G401 (cell line): ENCODE data around the gene SERPING1. TPM values are rescaled to one million over a fixed set of nuclear protein-coding genes. Genes with fewer than 3 reads are reported as not detected.
A peak's percentile ranks its signal among the peaks of the same experiment; 100 is the strongest.

Source experiments
- DNase-seq: peaks from one replicate; pipeline ENCODE4 v3.0.0-alpha.2; 2015; ENCODE audit warnings: low spot score
- in situ Hi-C: cut with HindIII; loops from 2 replicates; pipeline ENCODE4 v1.10.0; 2016; ENCODE audit warnings: low sequenced_read_pairs, mixed read lengths
- total RNA-seq: library from RNA; depleted of rRNA; stranded (reverse); fragments of >200 nt; shearing (Covaris generic); gene quantifications from 2 replicates; pipeline ENCODE4 v1.2.3, GENCODE V29; 2014

SERPING1 gene
- total RNA-seq, 1 experiment from 2014 or later, result 22.8 TPM

DNA sequence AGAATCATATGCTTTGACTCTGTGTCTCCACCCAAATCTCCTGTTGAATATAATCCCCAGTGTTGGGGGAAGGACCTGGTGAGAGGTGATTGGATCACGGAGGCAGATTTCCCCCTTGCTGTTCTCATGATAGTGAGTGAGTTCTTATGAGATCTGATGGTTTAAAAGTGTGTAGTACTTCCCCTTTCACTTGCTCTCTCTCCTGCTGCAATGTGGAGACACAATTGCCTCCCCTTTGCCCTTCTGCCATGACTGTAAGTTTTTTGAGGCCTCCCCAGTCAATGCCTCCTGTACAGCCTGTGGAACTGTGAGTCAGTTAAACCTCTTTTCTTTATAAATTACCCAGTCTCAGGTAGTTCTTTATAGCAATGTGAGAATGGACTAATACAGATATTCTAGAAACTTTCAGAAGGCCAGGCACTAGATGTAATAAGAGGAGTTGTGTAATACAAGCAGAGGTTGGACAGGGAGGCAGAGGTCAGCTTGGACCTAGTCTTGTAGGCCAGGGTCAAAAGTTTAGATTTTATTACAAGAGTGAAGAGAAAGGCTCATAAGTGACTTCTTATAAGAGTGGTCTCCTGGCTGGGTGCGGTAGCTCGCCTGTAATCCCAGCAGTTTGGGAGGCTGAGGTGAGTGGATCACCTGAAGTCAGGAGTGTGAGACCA lies 9.3 kb upstream of the SERPING1 start:
- DNase-seq, result no peak
- in situ Hi-C loops, result no loop called here

DNA sequence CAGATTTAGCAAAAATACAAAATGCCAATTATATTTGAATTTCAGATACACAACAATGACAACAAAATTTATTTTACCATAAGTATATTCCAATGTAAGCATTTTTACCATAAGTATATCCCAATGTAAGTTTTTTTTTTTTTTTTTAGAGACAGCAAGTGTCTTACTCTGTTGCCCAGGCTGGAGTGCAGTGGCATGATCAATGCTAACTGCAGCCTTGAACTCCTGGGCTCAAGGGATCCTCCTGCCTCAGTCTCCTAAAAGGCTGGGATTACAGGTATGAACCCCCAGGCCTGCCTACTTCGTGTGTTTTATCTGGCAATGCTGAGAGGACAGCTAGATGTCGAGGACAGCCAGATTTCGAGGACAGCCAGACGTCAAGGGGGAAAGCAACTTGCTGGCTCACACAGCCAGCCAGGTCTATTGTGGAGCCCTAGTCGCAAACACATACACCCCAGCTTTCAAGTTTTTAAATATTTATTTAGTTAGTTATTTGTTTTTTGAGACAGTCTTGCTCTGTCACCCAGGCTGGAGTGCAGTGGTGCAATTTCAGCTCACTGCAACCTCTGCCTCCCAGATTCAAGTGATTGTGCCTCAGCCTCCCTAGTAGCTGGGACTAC lies 1.1 kb upstream of the SERPING1 start:
- no peak for DNase-seq
- in situ Hi-C loops, result no loop called here

DNA sequence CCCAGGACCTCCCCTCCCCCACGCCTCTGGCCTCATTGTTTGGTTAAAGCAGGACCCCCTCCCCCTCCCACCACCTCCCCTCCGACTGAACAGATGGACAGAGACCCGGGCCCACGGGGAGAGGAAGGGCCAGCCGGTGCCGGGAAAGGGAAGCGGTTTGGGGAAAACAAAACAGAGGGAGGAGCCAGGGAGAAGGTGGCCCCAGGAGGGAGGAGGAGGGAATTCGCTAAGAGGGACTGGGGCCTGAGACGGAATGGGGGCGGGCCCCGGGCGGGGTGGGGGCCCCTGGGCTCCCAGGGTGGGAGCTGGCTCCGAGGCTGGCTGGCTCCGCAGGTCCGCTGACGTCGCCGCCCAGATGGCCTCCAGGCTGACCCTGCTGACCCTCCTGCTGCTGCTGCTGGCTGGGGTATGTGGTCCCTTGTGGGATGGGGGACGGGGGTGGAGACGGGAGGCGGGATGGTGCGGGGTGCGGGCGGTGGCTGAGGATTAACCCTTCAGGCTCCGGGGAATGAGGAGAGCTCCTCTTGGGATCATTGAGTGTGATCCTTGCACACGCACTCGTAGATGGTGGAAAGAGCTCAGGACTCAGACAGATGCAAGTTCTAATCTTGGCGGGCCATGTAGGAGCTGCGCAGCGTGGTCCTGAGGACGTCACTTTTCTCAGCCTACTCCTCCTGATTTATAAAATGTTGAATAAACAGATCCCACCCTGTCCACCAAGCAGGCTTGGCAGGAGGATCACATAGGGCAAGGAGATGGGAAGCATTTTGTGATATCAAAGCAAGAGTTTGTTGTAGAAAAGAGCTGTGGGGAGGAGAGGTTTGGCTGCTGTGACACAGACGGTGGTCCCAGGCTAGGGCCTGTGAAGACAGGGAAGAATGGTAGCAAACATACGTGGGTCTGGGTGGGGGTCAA lies 688 bp downstream of the SERPING1 start:
- DNase-seq, result peak; percentile 83
- in situ Hi-C loops, result no loop called here

- DNase-seq, result peak; percentile 42
- in situ Hi-C loops, result no loop called here
These were observed 1.3 kb downstream of the SERPING1 start for GRCh38 chr11:57598831-57599155.

DNA sequence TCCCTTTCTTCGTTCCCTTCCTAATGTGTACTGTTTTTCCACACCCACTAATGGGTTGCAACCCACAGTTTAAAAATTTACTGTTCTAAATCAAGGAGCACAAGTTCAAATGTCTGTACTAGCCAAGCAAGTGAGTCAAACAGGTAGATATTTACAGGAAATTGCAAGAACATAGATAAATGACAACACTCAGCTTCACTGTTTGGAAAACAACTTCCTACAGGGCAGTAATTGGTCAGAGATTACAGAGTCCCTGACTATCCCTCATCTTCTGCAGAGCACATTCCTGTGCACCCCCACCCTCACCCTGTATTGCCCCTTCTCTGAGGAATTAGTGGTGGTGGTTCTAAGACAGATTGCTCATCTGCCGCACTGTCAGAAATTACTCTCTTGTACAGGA lies 1.9 kb downstream of the SERPING1 start:
- DNase-seq, result no peak
- in situ Hi-C loops, result no loop called here

DNA sequence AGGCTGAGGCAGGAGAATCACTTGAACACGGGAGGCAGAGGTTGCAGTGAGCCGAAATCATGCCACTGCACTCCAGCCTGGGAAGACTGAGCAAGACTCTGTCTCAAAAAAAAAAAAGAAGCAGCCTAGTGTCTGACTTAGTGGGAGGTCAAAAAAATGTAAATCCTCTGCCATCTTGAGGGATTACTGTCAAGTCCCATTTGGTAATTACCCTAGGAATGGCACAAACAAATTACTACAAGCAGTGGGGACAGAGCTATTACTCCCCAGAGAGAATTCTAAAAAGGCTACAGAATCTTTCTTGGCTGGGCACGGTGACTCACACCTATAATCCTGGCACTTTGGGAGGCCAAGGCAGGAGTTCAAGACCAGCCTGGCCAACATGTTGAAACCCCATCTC lies 3.8 kb downstream of the SERPING1 start:
- in situ Hi-C loops, result no loop called here
- DNase-seq, result no peak

DNA sequence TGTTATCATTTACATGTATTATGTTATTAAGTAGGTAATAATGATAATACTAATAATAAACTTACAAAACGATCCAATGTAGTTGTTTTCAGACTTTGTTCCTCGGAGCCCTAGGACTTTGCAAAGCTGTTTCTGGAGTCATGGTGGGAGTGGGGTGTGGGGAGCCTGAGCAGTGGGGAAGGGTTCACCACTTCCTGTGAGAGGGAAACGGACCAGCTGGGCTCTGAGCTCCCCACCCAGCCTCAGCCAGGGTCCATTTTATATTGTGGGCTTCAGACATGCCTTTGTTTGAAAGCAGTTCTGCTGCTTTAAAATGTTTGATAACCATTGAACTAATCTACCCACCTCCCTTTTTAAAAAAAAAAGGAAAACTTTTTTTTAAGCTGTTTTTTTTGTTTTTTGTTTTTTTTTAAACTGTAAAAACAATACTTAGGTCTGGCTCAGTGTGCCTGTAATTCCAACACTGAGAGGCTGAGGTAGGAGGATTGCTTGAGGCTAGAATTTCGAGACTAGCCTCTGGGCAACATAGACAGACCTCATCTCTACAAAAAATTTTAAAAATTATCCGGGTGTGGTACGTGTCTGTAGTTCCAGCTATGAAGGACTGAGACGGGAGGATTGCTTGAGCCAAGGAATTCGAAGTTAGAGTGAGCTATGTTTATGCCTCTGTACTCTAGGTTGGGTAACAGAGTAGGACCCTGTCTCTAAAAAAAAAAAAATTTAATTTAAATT lies 7.0 kb downstream of the SERPING1 start:
- no peak for DNase-seq
- in situ Hi-C loops, result no loop called here

GRCh38 chr11:57605028-57605420 lies 7.5 kb downstream of the SERPING1 start:
- no peak for DNase-seq
- in situ Hi-C loops, result no loop called here

DNA sequence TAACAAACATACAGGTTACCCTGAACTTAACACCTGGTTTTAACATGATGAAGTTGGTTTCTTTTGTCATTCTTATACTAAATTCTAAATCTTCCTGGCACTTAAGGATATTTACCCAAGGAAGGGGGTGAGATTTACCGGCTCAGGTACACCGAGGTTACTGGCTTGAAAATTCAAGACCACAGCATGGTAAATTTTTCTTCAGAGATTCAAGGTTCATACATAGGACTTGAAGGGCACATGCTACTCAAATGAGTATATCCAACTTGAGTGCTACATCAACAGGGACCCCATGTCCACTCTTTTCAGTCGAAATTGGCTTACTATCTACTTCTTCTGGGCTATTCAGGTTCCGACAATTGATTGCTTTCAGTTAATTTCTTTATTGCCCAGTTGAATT lies 12.7 kb downstream of the SERPING1 start:
- no peak for DNase-seq
- in situ Hi-C loops, result no loop called here

- in situ Hi-C loops, result no loop called here
- no peak for DNase-seq
These were observed 16.8 kb downstream of the SERPING1 start for GRCh38 chr11:57614234-57614772.

DNA sequence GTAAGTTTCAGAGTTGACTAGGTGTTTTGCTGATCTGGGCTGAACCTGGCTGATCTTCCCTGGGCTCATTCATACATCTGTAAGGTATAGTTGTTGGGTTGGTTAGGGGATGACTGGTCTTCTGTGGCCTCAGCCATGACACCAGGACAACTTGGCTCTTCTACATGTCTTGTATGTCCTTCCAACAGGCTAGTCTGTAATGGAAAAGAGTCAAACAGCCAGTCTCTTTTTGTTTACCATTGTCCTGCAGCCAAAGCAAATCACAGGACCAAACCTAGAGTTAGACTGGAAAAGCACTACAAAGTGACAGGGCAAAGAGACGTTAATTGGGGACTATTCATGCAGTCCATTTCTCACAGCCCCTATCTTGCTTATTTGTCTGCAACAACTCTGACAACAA lies 17.8 kb downstream of the SERPING1 start:
- DNase-seq, result no peak

DNA sequence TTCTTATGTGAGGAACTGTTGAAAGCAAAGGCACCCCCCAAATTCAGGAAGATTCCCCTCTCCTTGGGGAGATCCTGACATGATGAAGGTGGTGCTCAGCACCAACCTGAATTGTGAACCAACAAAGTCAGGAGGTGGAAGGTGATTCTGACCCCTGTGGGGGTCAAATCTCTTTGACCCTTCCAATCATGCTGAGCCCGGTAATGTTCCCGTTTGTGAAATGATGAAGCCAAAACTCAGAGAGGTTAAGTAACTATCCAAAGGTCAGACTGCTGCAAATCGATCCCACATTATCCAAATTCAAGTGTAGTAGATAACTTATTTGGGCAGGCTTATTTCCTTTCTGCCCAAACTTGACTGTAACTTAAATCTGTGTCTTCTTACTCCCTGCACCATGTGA lies 19.1 kb downstream of the SERPING1 start:
- no peak for DNase-seq
- in situ Hi-C loops, result no loop called here

More for the DNA sequence above, 17.8 kb downstream of the SERPING1 start:
- in situ Hi-C loops, result no loop called here

DNA sequence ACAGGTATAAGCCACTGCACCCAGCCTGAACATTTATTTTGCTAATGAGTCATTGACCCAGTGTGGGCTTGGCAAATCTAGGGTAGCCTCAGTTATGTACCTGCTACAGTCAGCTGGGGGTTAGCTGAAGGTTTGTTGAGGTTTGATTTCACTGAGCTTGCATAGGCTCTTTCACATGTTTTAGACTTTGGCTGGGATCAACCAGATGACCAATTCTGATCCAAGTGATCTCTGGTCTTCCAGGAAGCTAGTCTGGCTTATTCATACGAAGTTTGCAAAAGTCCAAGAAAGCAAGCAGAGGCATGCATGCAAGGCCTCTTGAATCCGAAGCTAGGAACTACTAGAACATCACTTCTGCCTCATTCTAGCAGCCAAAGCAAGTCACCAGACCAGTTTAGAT lies 21.0 kb downstream of the SERPING1 start:
- DNase-seq, result no peak
- in situ Hi-C loops, result no loop called here

- in situ Hi-C loops, result no loop called here
- no peak for DNase-seq
These were observed 21.8 kb downstream of the SERPING1 start for GRCh38 chr11:57619331-57619730.

- in situ Hi-C loops, result no loop called here
- no peak for DNase-seq
These were observed 23.0 kb downstream of the SERPING1 start for GRCh38 chr11:57620467-57620866.

GRCh38 chr11:57622263-57622662 lies 24.8 kb downstream of the SERPING1 start:
- no peak for DNase-seq
- in situ Hi-C loops, result no loop called here

GRCh38 chr11:57624864-57625263 lies 27.4 kb downstream of the SERPING1 start:
- in situ Hi-C loops, result no loop called here
- no peak for DNase-seq

- in situ Hi-C loops, result no loop called here
- no peak for DNase-seq
These were observed 29.4 kb downstream of the SERPING1 start for GRCh38 chr11:57626895-57627294.

- DNase-seq, result no peak
- in situ Hi-C loops, result no loop called here
These were observed 32.7 kb downstream of the SERPING1 start for GRCh38 chr11:57630171-57630570.
